ENCODE results near the gene TRIM56. TPM values are rescaled to one million over a fixed set of nuclear protein-coding genes. Genes with fewer than 3 reads are reported as not detected.

TRIM56 gene
- total and polyA plus RNA-seq, 2 of the 13 experiments (the other 11 are each of a cell fraction or from before 2014, with no cell fraction given): 3.2 to 7.1 TPM

- Histone ChIP-seq H4K20me1 (ENCODE audit: insufficient read depth, low read length) (no peaks in the 10 kb centered on the region), H2AFZ (ENCODE audit: low read length) (no peak overlapping the region), H3K79me2 (ENCODE audit: insufficient read depth, low read length) (no peaks in the 10 kb centered on the region), H3K4me1 (ENCODE audit: insufficient read depth, low read length) (peaks cover 70% of the 10 kb centered on the region), H3K27me3 (ENCODE audit: control insufficient read depth in 1 of 2, insufficient read depth in 2 of 2, low read length in 2 of 2) (0 out of 5 replicates have a peak, but pooled peaks cover 0 to 3% of the 10 kb centered on the region in 2 experiments), H3K36me3 (replicated peaks in 1 of 2; ENCODE audit: control insufficient read depth in 1 of 2, insufficient read depth in 2 of 2, low read length in 2 of 2) (no peaks in the 10 kb centered on the region), H3K9ac (ENCODE audit: insufficient read depth, low read depth, low read length) (no peak overlapping the region), H3K4me2 (ENCODE audit: low read depth, low read length) (no peak overlapping the region), H3K9me3 (ENCODE audit: low read length) (no peaks in the 10 kb centered on the region), H3K4me3 (replicated peaks in 1 of 3; ENCODE audit: insufficient read depth in 1 of 3, low read depth in 2 of 3, low read length in 3 of 3) (no peak overlapping the region), H3K27ac (ENCODE audit: extremely low read length, insufficient read depth, low read length) (no peak overlapping the region)
- no peak for TF ChIP-seq ZNF317 (CRISPR knock-in tag; IDR thresholded peaks at IDR 0.05)
- TF ChIP-seq ISX (CRISPR knock-in tag; conservative IDR thresholded peaks at IDR 0.05): no peak
- TF ChIP-seq ZBTB39 (CRISPR knock-in tag; IDR thresholded peaks at IDR 0.05): no peak
- no peak for TF ChIP-seq SP5 (CRISPR knock-in tag; IDR thresholded peaks at IDR 0.05; ENCODE audit: borderline replicate concordance, low read depth)
- no peak for TF ChIP-seq AHR (CRISPR knock-in tag; IDR thresholded peaks at IDR 0.05)
- TF ChIP-seq NFRKB (IDR thresholded peaks at IDR 0.05): no peak
- TF ChIP-seq IRX3 (CRISPR knock-in tag; IDR thresholded peaks at IDR 0.05; ENCODE audit: borderline replicate concordance, low read depth): no peak
- no peak for TF ChIP-seq FOXP1 (IDR thresholded peaks at IDR 0.05)
- no peak for TF ChIP-seq FOXP1 (CRISPR knock-in tag; IDR thresholded peaks at IDR 0.05)
- no peak for TF ChIP-seq ZBTB7A (CRISPR knock-in tag; IDR thresholded peaks at IDR 0.05)
- TF ChIP-seq ZNF724P (CRISPR knock-in tag; IDR thresholded peaks at IDR 0.05; ENCODE audit: borderline replicate concordance): no peak
- TF ChIP-seq POLR2G (IDR thresholded peaks at IDR 0.05; ENCODE audit: low read depth, low read length): no peak
- TF ChIP-seq MTA3 (CRISPR knock-in tag; IDR thresholded peaks at IDR 0.05): no peak
- TF ChIP-seq PITX1 (CRISPR knock-in tag; IDR thresholded peaks at IDR 0.05): no peak
- TF ChIP-seq JUNB (CRISPR knock-in tag; IDR thresholded peaks at IDR 0.05; ENCODE audit: borderline replicate concordance): no peak
- no peak for TF ChIP-seq ONECUT2 (CRISPR knock-in tag; IDR thresholded peaks at IDR 0.05)
- TF ChIP-seq STAT6 (CRISPR knock-in tag; IDR thresholded peaks at IDR 0.05; ENCODE audit: borderline replicate concordance): no peak
- TF ChIP-seq ZNF550 (CRISPR knock-in tag; IDR thresholded peaks at IDR 0.05; ENCODE audit: borderline replicate concordance): no peak
- TF ChIP-seq MXD3 (CRISPR knock-in tag; IDR thresholded peaks at IDR 0.05): no peak
- intact Hi-C loops (cut with micrococcal nuclease; ENCODE audit: unreplicated experiment) (no loop called here), in situ Hi-C loops (cut with HindIII; ENCODE audit: extremely low pct_ligation_motif_present, low pct_unique_long_range_greater_than_20kb) (no loop called here)
- WGBS (ENCODE audit: low lambda C conversion rate): 52% methylated on average over 5 of the region's 5 CpGs
- FAIRE-seq: no peak
- ChIA-PET POLR2A (interaction anchor here (1.3 to 3.8 kb wide), 2 partner anchors 11 to 16 kb away, joined by 5 to 26 read pairs; partner anchors contain the start of gene SERPINE1), CTCF (ENCODE audit: low intra/inter-chr PET ratio, low total read pairs) (no interaction called here)
- ATAC-seq: no peak
- BruUV-seq (replicated peaks): no TSS peak
- no peak for DNase-seq (ENCODE audit: low spot score)
These were observed 26.0 kb downstream of the TRIM56 start for GRCh38 chr7:101111261-101111660.
